Measurements from ENCODE around the gene LILRA5.
"Not testable (repeated sequence)": the region's sequence is repeated elsewhere in the genome, so short reads cannot be mapped to it uniquely, and the experiment has no call there.

Gene LILRA5

DNA sequence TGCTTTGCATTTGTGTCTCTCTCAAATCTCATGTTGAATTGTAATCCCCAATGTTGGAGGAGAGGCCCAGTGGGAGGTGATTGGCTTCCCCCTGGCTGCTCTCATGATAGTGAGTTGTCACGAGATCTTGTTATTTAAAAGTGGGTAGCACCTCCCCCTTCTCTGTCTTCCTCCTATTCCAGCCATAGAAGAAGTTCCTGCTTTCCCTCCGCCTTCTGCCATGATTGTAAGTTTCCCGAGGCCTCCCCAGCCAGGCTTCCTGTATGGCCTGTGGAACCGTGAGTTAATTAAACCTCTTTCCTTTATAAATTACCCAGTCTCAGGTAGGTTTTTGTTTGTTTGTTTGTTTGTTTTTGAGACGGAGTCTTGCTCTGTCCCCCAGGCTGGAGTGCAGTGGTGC, 22.2 kb upstream of the LILRA5 start:
- no peak for DNase-seq (ENCODE audit: extremely low read depth in 1 of 2, low read depth in 1 of 2)

DNA sequence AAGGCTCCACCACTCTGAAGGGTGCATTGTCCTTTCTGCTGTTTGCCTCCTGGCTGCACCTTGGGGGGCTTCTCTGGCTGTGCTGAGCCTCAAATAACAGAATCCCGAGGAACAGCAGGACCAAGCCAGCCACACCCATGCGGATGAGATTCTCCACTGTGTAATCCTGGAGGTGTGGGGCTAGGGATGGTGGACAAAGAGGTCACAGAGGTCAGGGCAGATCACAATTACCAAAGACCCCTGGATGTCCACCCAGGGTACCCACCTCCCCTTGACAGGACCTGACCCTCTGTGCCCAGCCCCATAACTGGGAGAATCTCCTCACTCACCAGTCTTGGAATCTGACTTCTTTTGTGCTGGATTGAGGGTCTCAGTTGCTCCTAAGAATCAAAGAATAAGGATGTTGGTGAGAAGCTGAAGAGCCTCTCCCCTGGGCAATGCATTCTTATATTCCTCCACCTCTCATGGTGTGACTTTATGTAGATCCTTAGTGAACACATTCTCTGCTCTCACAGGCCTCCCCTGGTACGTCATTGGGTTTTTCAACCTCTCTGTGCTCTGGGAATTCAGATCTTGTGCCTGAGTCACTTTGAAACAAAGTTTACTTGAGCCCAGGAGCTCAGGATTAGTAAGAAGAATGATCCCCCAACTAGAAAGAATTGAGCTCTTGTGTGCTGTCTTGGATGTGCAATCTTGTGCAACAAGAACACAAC, 20.8 kb upstream of the LILRA5 start:
- DNase-seq (ENCODE audit: extremely low read depth in 1 of 2, low read depth in 1 of 2) = no peak

DNA sequence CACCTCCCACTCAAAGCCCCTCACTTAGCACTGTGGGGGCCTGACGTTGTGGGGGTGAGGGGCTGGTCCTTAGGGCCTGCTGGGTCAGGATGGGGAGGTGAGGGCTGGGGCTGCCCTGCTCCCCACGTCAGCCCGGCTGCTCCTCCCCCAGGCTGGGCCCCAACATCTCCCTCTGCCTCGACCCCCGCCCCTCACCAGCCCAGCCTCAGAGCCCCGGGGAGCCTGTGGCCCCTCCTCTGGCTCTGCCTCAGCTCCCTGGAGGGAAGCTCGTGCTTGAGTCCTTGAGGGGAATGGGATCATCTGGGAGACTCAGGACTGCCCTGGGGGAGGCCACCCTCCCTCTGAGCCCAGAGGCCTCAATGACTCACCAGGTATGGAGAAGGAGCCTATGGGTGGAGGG, 19.2 kb upstream of the LILRA5 start:
- no peak for DNase-seq (ENCODE audit: extremely low read depth in 1 of 2, low read depth in 1 of 2)

DNA sequence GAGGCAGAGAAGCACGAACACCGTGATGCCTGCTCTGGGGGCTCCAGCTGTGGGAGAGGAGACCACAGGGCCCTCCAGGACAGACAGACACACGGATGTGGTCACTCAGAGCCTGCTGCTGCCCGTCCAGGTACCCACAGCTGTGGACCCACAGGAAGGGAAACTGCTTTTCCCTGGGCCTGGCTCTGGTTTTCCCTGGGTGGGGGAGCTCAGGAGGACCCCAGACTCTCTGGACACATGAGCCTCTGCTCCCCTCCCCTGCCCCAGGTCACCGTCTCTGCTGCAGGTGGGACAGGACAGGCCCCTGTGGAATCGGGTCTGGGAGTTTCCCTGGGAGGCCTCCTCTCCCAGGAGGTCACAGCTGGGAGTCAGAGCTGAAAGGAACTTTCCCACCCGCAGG, 18.7 kb upstream of the LILRA5 start:
- no peak for DNase-seq (ENCODE audit: extremely low read depth in 1 of 2, low read depth in 1 of 2)

DNA sequence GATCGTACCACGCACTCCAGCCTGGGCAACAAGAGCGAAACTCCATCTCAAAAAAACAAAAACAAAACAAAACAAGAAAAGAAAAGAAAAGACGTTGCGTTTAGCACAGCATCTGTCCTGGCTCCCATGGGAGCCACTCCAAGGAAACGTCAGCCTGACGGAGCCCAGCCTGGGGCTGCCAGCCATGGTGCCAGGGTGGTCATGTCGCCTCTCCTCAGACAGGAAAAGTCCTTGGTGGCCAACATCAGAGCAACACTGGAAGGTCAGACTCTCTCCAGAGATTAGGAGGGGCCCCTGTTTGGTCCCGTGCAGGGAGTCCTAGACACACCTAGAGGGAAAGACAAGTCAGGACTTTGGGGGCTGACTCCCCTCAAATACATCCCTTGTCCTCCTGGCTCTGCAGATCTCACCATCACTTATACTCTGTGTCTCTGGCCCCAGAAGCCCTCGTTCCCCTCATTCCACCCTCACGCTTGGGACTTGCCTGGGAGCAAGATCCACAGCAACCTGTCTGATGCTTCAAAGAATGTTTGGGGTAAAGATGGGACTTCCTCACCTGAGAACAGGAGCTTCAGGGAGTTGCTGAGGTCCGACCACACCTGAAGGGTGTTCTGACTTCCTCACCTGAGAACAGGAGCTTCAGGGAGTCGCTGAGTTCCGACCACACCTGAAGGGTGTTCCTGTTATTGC, 16.7 kb upstream of the LILRA5 start:
- DNase-seq (ENCODE audit: extremely low read depth in 1 of 2, low read depth in 1 of 2) = no peak

DNA sequence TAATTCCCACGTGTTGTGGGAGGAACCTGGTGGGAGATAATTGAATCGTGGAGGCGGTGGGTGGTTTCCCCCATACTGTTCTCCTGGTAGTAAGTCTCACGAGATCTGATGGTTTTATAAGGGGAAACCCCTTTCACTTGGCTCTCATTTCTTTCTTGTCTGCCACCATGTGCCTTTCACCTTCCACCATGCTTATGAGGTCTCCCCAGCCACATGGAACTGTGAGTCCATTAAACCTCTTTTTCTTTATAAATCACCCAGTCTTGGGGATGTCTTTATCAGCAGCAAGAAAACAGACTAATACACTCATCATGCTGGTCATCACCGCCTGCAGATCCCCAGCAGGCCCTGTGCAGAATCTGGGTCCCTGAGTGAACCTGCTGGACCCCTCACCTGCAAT, 15.8 kb upstream of the LILRA5 start:
- DNase-seq (ENCODE audit: extremely low read depth in 1 of 2, low read depth in 1 of 2) = not testable (repeated sequence)

DNA sequence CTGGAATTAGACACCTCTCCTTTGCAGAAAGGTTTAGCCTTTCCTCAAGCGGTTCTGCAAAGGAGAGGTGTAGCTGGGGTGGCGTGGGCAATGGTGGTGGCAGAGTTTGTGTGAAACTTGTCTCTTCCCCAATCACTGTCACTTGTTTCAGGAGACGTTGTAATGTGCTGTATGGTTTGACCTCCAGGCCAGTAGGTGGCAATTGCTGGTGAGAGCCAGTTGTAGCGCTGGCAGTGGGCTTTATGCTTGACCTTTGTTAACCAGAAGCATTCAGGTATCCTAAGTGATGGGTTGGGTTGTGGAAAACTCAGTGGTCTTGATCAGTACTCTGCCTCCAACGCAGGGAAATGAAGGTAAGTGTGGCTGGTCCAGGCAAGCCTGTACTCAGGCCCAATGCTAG, 12.7 kb upstream of the LILRA5 start:
- DNase-seq (ENCODE audit: extremely low read depth in 1 of 2, low read depth in 1 of 2) = no peak

DNA sequence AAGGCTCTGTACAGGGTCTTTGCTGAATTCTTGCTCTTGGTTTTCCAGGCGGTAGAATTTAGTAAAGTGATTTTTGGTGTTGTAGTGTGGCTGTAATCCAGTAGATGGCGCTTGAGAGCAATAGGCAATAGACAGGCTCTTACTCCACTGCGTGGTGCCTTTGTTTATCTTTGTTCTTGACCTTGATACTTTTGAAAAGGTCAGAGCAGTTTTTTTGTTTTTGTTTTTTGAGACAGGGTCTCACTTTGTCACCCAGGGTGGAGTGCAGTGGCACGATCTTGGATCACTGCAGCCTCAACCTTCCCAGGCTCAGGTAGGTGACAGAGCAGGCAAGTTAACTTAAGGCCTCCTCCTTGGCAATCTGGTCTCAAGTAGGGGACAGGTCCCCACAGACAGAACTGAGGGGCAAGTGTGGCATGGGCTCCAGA, 12.2 kb upstream of the LILRA5 start:
- DNase-seq (ENCODE audit: extremely low read depth in 1 of 2, low read depth in 1 of 2) = peak in 1 of 2 donors; percentile 5

DNA sequence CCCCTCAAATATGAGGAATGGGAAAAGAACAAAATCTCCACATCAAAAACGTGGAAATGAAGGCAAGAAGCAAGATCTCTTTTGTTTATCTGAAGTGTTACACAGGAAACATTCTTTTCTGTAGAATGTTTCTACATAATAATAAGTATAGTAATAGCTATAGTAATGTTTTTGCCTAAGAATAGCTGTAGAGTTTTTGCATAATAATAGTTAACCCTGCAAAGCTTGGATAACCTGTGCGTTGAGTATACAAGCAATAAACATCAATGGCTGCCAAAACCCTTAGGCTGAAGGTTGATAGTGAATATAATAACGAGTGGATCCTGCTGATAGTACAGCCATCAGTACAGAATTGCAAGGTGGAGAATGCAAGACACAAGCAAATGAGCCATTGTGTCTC, 11.1 kb upstream of the LILRA5 start:
- DNase-seq (ENCODE audit: extremely low read depth in 1 of 2, low read depth in 1 of 2) = no peak

DNA sequence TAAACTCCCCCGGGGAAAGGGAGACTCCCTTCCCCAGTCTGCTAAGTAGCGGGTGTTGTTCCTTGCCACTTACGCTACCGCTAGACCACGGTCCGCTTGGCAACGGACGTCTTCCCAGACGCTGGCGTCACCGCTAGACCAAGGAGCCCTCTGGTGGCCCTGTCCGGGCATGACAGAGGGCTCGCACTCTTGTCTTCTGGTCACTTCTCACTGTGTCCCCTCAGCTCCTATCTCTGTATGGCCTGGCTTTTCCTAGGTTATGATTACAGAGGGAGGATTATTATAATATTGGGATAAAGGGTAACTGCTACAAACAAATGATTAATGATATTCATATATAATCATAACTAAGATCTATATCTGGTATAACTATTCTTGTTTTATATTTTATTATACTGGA, 10.0 kb upstream of the LILRA5 start:
- not testable (repeated sequence) for DNase-seq (ENCODE audit: extremely low read depth in 1 of 2, low read depth in 1 of 2)

DNA sequence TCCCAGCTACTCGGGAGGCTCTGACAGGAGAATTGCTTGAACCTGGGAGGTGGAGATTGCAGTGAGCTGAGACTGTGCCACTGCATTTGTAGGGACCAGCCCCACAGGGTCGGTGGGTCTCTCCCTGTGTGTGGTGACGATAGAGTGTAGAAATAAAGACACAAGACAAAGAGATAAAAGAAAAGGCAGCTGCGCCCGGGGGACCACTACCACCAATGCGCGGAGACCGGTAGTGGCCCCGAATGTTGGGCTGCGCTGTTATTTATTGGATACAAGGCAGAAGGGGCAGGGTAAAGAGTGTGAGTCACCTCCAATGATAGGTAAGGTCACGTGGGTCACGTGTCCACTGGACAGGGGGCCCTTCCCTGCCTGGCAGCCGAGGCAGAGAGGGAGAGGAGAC, 9.3 kb upstream of the LILRA5 start:
- not testable (repeated sequence) for DNase-seq (ENCODE audit: extremely low read depth in 1 of 2, low read depth in 1 of 2)

DNA sequence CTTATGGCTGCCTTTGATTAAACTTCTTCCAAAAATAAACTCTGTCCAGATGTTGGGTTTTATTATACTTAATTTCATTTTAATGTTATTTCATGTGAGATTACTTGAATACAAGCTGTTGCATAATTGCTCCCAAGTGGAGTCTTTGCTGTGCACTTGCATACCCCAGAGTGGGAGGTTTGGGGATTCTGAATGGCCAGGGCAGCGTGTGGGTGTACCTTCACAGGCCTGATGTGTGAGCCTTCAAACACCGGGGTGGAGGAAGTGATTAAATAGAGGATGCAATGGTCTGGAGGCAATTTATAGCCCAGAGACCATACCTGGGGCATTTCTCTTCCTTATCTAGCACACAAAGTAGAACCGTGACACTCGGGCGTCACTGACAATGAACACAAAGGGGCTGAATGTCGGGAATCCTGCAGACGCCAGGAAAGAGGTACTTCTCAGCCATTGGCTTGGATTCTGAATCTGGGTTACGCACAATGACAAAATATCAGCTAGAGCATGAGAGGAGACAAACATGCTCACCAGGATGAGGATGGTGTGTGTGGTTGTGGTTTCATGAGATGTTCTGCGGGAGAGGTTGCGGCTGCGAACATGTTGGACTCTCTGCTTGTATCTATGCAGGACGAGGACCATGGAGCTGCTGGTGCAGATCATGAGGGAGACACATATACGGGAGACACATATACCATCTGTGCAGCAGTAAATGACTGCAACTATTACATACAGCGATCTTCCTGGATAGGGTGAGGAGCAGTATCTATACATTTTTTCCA, 7.1 kb upstream of the LILRA5 start:
- no peak for DNase-seq (ENCODE audit: extremely low read depth in 1 of 2, low read depth in 1 of 2)

DNA sequence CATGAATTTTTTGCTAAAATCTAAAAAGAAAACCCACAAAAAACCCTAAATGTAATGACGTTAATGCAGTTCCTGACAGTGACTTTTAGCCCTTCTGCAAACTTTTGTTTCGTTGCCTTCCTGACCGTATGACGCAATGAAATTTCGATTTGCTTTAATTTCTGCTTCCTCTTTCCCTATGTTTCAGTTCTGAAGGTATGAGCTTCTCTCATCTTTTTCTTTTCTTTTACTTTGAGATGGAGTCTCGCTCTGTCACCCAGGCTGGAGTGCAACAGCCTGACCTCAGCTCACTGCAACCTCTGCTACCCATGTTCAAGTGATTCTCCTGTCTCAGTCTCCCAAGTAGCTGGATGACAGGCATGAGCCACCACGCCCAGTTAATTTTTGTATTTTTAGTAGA, 6.1 kb upstream of the LILRA5 start:
- DNase-seq (ENCODE audit: extremely low read depth in 1 of 2, low read depth in 1 of 2) = no peak

DNA sequence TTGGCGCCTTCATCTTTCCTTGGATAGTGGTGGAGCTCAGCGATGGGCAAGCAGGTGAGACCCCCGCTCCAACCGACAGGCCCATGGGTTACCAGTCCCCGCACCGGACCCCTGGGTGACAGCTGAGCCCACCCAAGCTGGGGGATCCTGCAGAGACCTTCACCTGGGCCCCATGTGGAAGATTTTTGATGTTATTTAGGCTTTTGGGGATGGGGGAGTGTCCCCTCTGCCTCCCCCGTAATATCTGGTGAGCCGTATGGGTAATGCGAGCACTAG, 4.9 kb upstream of the LILRA5 start:
- DNase-seq (ENCODE audit: extremely low read depth in 1 of 2, low read depth in 1 of 2) = no peak

DNA sequence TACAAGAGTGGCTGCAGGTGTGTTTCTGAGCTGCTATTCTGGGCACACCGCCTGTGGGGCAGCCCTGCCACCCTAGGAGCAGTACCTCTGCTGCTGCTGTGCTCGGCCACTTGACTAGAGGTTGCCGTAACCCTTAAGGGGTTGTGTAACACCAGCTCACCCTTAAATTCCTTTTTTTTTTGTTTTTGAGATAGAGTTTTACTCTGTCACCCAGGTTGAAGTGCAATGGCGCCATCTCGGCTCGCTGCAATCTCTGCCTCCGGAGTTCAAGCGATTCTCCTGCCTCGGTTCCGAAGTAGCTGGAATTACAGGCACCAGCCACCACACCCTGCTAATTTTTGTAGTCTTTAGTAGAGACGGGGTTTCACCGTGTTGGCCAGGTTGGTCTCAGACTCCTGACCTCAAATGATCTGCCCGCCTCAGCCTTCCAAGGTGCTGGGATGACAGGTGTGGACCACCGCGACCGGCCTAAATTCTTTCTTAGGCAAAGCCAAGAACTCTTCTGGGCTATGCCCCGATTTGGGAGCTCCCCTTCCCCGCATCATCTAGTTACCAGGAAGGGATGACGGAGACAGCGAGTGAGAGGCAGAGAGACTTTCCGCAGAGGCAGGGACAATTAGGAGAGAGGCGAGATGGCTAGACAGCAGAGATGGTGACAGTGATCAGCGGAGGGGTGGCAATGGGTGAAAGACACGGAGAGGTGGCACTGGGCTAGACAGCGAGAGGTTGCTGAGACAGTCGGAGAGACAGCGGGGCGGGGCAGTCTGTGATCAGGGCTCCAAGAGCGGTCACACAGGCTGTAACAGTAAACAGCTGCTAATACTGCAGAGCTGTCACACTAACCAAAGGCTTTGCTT, 4.4 kb upstream of the LILRA5 start:
- no peak for DNase-seq (ENCODE audit: extremely low read depth in 1 of 2, low read depth in 1 of 2)

DNA sequence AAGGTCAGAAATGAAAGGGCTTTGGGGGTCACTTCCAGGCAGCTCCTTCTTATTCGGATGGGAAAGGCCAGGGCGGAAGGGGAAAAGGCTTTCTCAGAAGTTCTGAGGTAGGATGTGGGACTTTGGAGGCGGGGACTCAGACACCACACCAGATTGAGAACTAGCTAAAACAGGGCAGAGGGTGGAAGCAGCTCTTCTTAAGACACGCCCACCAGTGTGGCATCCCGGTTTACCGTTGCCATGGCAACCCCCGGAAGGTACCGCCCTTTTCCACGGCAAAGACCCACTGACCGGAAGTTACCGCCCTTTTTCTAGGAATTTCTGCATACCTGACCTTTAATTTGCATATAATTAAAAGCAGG, 3.8 kb upstream of the LILRA5 start:
- DNase-seq (ENCODE audit: extremely low read depth in 1 of 2, low read depth in 1 of 2) = no peak

DNA sequence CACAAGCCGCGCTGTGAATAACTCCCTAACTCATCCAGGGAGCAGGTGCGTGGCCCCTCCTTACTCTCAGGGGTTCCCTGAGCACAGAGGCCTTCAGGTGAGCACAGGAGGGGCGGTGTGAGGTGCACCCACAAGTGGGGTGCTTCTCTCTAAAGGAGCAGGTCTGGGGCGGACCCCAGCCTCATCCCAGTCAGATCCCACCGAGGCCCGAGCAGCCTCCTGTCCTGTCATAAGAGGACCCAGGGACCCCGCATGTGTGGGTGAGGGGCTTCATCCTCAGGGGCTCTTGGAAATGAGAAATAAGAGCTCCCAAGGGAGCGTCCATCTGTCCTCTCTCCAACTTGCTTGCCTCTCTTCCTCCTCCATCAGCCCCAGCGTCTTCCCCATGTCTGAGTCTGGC, 3.0 kb upstream of the LILRA5 start:
- DNase-seq (ENCODE audit: extremely low read depth in 1 of 2, low read depth in 1 of 2) = no peak

DNA sequence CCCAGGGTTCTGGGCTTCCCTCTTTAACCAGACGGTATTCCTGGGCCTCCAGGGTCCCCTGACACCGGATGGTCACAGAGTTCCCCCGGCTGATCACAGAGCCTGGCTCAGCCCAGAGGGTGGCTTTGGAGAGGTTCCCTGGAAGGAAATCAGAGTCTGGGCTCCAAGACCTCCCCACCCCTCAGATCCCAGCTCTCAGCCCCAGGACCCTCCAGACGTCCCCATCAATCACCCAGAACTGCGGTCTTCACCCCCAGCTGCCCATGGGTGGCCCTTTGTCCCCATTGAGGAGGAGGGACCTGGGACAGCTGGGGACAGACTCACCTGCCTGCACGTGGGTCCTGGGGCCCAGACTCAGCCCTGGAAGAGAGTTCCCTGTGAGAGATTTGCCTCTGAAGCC, 955 bp downstream of the LILRA5 start:
- DNase-seq (ENCODE audit: extremely low read depth in 1 of 2, low read depth in 1 of 2) = no peak

DNA sequence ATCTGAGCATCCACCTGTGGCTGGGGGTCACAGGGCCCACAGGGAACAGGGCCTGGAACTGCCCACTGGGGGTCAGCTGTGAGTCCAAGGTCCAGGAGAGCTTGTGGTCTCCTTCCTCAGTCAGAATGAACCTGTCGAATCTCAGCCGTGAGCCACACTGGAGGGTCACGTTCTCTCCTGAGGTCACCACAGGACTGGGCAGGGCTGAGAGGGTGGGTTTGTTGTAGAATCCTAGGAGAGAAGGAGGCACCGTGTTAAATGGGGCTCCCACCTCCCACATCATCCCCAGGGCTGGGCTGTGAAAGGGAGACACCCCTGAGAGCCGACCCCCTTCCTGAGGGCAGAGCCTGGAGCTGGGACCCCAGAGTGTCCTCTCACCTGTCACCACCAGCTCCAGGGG, 1.5 kb downstream of the LILRA5 start:
- no peak for DNase-seq (ENCODE audit: extremely low read depth in 1 of 2, low read depth in 1 of 2)

DNA sequence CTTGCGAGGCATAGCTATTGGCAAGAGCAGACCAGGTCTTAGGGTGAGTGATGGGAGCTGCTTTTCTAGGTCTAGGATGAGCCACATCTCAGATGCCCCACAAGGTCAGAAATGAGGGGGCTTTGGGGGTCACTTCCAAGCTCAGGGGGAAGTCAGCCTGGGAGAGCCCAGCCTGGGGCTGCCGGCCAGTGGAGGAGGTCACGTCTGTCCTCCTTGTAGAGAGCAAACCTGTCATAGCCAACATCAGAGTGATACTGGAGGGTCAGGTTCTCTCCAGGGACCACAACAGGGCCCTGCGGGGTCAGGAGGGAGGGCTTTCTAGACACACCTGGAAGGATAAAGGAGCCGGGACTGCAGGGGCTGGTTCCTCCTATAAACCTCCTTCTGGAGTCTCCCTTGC, 2.4 kb downstream of the LILRA5 start:
- no peak for DNase-seq (ENCODE audit: extremely low read depth in 1 of 2, low read depth in 1 of 2)

DNA sequence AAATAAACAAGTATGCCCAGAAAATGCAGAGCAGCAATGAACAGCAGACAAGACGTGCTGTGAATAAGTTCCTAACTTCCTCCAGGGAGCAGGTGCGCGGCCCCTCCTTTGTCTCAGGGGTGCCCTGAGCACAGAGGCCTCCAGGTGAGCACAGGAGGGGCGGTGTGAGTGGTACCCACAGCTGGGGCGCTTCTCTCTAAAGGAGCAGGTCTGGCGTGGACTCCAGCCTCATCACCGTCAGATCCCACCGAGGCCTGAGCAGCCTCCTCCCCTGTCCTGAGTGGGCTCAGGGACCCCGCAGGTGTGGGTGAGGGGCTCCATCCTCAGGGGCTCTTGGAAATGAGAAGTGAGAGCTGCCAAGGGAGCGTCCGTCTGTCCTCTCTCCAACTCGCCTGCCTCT, 3.2 kb downstream of the LILRA5 start:
- no peak for DNase-seq (ENCODE audit: extremely low read depth in 1 of 2, low read depth in 1 of 2)
